GM12865 (cell line): ENCODE data around the gene PBXIP1.

ENCODE experiments used
- DNase-seq: peaks from one replicate; pipeline ENCODE4 v3.0.0; 2010; ENCODE audit warnings: low read depth
- H3K4me3 ChIP-seq: 2 replicates; pipeline ENCODE4 v1.5.1; 2011; ENCODE audit warnings: mild to moderate bottlenecking, low read depth, low read length, control low read depth
- CTCF ChIP-seq: IDR thresholded peaks from 2 replicates; pipeline ENCODE4 v1.5.1; 2011; ENCODE audit warnings: low read length, control low read depth, low read depth, inconsistent platforms; ENCODE audit not compliant: insufficient read depth; ENCODE audit errors: missing control alignments

PBXIP1 gene

GRCh38 chr1:154906621-154907081 lies 49.2 kb downstream of the PBXIP1 start:
- no peak for DNase-seq
- TF ChIP-seq CTCF: peak; percentile 38
- H3K4me3 ChIP-seq: no peak overlapping the region

- no peak for DNase-seq
- no peak for TF ChIP-seq CTCF
- no peak overlapping the region for H3K4me3 ChIP-seq
These were observed 52.8 kb downstream of the PBXIP1 start for GRCh38 chr1:154902938-154903566.

DNA sequence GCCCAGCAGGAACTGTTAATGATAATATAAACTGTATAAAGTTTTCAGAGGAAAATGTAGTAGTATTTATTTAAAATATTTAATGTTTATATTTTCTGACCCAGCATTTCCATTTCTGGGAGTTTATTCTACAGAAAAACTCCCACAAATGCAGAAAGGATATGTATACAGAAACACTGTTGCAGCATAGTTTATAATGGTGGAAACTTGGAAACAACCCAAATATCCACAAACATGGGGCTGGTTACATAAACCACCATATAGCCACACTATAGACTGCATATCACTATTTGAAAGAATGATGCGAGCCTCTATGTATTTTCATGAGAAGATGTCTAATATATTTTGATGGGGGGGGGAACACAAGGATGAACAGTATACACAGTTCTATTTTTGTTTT lies 54.3 kb downstream of the PBXIP1 start:
- no peak for DNase-seq
- TF ChIP-seq CTCF: no peak
- no peak overlapping the region for H3K4me3 ChIP-seq

GRCh38 chr1:154899041-154899440 lies 56.9 kb downstream of the PBXIP1 start:
- DNase-seq: no peak
- H3K4me3 ChIP-seq: no peak overlapping the region
- no peak for TF ChIP-seq CTCF

DNA sequence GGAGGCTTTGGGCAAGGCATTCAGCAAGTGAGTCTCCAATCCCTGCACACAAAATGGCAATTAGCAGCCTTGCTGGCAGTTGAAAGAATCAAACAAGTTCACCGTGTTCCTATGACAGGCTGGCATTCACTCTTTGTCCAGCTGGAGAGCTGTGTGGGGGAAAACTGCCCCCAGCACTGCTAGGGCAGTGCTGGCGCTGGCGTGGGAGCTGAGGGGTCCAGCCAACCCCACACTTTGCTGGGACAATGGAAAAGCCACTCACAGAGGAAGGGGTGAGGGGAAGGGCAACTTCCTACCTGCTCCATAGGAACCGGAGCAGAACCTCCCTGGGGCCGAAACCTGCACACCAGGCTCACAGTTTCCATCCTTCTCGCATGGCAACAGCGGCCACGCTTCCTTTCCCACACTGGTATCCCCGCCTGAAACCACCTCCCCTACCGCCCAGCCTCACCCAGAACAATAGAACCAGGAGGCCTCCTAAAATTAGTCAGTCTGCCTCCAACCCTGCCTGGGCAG lies 59.1 kb downstream of the PBXIP1 start:
- no peak for TF ChIP-seq CTCF
- no peak overlapping the region for H3K4me3 ChIP-seq
- DNase-seq: no peak

DNA sequence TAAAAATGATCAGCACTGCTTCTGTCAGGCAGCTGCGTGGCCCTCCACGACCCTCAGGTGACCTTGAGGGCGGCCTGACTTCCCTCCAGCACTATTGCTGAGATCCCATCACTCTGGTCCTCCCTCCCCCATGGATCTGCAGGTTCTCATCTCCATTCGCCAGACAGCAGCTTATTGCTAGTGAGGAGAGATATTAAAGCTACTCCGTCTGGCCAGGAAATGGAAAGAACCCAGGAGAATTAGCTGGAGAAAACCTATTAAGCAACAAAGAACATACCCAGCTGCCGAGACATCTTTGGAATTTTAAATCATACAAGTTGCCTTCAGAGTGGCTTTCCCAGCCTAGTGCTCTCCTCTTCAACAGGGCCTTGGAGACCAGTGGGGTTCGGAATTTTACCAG lies 60.1 kb downstream of the PBXIP1 start:
- DNase-seq: no peak
- no peak for TF ChIP-seq CTCF
- H3K4me3 ChIP-seq: no peak overlapping the region
